Gastroesophageal sphincter (tissue), 3 donors: Measurements from ENCODE around the gene REM2.

Experiments used
- EP300 ChIP-seq: sonication (generic); formaldehyde crosslinking; IDR thresholded peaks from one replicate; pipeline ENCODE4 v1.6.1; 2017; ENCODE audit warnings: antibody characterized with exemption, mild to moderate bottlenecking
- POLR2A ChIP-seq, 2 donors: fragments of 450-650 bp; IDR thresholded peaks; one replicate each; pipeline ENCODE4 v1.6.1; 2017; ENCODE audit warnings: antibody characterized with exemption in 2 of 2, mild to moderate bottlenecking in 2 of 2, moderate library complexity in 1 of 2
- POLR2AphosphoS5 ChIP-seq: sonication (generic); formaldehyde crosslinking; IDR thresholded peaks from one replicate; pipeline ENCODE4 v1.6.1; 2017; ENCODE audit warnings: antibody characterized with exemption
- TF ChIP-seq, protein P1 (sequence below), 4 experiments: fragments of 200-600 bp in 2 of 4; fragments of 450-650 bp in 2 of 4; sonication (generic) in 1 of 4; IDR thresholded peaks; one replicate each; pipeline ENCODE4 v1.5.1; 2017 to 2019; ENCODE audit warnings: antibody characterized with exemption in 4 of 4, mild to moderate bottlenecking in 2 of 4, moderate library complexity in 2 of 4

DNA sequence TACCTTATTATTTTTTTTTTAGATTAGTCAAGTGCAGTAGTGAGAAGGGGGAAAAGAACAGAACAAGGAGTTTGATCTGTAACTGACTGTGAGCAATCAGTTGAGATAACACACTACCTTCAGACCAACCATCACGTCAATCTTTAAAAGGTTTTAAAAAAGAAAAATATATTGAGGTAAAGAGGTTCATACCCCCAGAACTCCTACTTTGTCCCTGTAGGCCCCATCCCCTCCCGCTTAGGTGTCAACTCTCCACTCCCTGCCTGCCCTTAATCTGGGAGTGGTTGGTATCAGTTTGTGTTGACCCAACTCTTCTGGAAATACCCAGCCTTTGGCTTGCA is 30.5 kb upstream of the REM2 start:
- TF ChIP-seq POLR2AphosphoS5 (no peak), POLR2A (IDR thresholded peaks at IDR 0.05) (no peak), EP300 (no peak)
- TF ChIP-seq, protein P1, sequence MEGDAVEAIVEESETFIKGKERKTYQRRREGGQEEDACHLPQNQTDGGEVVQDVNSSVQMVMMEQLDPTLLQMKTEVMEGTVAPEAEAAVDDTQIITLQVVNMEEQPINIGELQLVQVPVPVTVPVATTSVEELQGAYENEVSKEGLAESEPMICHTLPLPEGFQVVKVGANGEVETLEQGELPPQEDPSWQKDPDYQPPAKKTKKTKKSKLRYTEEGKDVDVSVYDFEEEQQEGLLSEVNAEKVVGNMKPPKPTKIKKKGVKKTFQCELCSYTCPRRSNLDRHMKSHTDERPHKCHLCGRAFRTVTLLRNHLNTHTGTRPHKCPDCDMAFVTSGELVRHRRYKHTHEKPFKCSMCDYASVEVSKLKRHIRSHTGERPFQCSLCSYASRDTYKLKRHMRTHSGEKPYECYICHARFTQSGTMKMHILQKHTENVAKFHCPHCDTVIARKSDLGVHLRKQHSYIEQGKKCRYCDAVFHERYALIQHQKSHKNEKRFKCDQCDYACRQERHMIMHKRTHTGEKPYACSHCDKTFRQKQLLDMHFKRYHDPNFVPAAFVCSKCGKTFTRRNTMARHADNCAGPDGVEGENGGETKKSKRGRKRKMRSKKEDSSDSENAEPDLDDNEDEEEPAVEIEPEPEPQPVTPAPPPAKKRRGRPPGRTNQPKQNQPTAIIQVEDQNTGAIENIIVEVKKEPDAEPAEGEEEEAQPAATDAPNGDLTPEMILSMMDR (IDR thresholded peaks at IDR 0.05), result no peak
